GM10847 (cell line): ENCODE measurements around the gene GGA1.

ENCODE experiments used
- POLR2A ChIP-seq: IDR thresholded peaks from 2 replicates; pipeline ENCODE4 v1.6.1; 2011; ENCODE audit not compliant: insufficient read length; ENCODE audit errors: extremely low read depth

GGA1 gene

DNA sequence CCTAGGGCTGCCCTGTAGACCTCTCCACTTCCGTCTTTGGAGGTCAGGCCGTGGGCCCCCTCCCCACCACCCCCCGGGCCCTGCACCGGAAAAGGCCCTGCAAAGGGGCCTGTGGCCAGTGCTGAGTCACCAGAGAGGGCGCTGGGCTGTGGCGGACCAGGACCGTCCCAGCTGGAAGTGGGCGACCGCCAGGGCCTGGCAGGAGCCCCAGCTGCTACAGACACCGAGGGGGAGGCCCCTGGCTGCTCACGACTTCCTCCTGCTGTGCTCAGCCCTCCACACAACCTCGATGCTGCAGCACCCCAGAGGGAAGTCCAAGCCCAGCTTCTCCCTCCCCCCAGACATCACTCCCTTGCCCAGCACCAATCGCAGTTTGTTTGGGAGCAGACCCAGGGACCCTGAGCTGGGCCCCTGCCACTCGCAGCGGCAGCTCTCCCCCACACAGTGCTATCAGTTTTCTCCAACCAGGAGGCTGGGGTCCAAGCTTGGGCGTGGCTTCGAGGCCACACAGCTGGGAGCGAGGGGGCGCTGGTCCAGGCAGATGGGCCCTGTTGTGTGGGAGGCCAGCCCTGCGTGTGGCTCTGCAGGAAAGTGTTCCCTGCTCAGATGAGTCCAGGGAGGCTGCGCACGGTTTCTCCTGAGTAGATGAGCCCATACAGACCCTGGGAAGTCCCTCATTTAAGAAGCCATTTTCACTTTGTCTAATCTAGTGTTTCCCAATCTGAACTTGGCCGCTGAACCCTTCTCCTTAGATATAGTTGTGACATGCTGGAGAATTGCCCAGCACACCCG, 25.2 kb downstream of the GGA1 start:
- TF ChIP-seq POLR2A: peak; percentile 28

GRCh38 chr22:37634417-37634924, 25.8 kb downstream of the GGA1 start:
- TF ChIP-seq POLR2A: peak; percentile 2

- TF ChIP-seq POLR2A: no peak
Measured at GRCh38 chr22:37635157-37635556, 26.5 kb downstream of the GGA1 start.

GRCh38 chr22:37636186-37636948, 27.7 kb downstream of the GGA1 start:
- TF ChIP-seq POLR2A: no peak

DNA sequence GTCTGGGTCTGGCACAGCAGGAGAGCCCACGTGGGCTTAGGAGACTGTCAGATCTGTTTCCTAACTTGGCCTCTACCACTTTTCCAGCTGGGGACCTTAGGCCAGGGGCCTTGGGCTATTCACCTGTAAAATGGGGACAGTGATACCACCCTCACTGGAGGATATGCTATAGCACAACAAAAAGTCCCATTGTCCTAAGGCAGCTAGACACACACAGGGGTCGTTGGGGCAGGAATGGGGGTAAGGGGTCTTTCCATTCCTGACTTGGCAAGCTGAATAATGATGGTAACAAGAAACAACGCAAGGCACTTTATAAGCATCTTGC, 28.3 kb downstream of the GGA1 start:
- TF ChIP-seq POLR2A: no peak

DNA sequence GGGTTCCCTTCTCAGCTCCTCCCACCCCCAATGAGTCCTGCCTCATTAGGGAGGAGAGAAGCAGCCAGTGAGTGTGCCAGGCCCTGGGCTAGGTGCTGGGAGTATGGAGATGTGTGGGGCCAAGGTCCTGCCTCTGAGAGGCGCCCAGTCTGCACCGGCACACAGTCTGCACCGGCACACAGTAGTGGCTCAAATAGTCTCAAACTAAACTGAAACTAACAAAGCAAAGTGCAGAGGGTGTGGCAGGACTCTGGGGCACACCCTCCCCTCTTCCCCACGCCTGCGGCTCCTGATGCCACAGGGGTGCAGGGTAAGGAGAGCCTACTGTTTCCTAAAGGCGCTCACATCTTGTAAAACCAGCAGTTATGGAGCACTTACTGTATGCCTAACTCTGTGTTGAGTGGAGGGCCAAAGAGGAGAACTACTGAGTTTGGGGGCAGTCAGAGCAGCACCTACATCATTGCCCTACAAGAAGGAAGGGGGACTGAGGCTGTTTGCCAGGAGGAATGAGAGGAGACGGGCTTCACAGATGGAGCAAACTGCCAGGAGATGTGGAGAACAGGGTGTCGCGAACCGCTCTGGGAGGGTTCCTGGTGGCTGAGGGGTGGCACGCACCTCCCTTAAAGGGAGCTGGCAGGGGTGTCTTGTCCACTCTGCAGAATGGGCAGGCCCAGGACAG, 29.9 kb downstream of the GGA1 start:
- no peak for TF ChIP-seq POLR2A

GRCh38 chr22:37639070-37639760, 30.6 kb downstream of the GGA1 start, which contains the start of gene SH3BP1:
Gene SH3BP1 (plus strand): TSS chr22:37639669. CDS start chr22:37639788, 119 bp downstream.
- no peak for TF ChIP-seq POLR2A

DNA sequence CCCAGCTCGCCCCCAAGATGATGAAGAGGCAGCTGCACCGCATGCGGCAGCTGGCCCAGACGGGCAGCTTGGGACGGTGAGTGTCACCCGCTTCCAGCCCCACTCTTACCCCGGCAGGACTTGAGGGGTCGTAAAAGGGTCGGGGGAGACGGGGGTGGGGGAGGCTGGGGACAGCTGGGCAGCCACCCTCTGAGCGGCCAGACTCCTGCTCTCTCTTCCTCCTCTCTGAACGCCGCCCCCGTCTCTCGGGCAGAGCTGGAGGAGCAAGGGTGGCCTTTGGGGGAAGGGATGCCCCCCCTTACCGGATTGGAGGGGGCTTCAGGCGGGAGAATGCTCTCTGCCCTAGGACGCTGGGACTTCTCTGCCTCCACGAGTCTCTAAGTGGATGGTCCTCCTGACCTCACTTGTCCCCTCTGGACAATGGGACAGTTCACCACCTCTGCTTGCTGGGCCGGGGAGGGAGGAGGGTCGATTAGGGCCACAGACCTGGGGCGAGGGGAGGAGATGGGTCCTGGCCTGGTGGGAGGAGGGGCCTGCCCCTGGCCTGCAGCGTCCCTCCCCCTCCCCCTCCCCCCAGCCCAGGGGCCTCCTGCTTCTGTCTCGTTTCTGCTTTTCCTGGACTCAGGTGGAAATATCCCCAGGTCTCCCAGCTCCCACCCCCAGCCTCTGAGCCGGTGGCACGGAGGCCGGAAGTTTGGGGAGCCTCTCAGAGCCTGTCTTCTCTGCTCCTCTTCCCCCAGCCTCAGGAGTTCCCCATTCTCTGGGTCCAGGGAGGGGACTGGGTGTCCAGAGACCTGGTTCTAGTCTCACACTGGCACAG, 31.3 kb downstream of the GGA1 start:
- no peak for TF ChIP-seq POLR2A

DNA sequence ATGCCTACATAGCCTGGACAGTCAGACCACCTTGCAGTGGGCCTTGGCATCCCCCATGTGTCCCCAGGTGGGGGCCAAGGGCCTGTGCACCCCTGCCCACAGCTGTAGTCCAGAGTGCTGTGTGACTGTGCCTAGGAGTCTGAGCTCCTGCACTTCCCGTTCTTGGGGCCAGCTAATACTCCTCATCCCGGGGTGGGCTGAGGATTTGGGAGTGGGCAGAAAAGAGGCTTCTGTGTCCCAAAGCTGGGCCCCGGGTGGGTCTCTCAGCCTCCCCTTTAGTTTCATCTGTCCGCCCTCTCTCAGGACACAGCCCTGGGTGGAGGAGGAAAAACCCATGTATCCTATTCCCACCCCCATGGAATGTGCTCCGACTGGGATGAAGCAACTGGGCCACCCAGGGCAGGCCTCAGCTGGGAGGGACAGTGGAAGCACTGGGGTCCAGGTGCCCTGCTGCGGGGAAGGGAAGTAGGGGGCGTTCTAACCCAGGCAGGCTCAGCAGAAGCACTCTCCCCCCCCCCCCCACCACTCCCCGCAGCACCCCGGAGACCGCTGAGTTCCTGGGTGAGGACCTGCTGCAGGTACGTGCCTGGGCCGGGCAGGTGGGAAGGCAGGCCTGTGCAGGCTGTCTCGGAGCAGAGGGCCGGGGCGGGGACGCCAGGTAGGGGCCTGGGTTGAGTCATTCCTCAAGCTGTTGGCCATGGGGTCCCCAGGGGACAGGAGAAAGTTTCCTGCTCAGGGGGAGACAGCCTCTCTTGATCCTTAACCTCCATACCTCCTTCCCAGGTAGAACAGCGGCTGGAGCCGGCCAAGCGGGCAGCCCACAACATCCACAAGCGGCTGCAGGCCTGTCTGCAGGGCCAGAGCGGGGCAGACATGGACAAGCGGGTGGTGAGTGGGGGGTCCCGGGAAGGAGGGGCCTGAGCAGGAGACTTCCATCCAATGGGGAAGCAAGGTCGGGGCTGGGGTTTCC, 32.2 kb downstream of the GGA1 start:
- TF ChIP-seq POLR2A: no peak

- TF ChIP-seq POLR2A: no peak
Measured at GRCh38 chr22:37641561-37641949, 32.9 kb downstream of the GGA1 start.

- no peak for TF ChIP-seq POLR2A
Measured at GRCh38 chr22:37643225-37643847, 34.7 kb downstream of the GGA1 start.

DNA sequence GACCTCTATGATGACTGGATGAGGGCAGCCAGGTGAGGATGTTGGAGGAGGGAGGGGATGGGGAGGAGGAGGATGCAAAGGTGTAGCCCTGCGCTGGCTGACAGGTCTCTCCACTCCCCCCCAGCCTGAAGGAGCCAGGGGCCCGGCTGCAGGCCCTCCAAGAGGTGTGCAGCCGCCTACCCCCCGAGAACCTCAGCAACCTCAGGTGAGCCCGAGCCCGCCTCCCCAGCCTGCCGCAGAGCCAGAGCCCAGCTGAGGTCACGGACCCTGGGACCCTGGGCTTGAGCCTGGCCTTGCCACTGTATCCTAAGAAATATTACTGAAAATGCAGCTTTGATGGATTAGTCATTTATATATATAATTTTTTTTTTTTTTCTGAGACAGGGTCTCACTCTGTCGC, 38.7 kb downstream of the GGA1 start:
- no peak for TF ChIP-seq POLR2A

DNA sequence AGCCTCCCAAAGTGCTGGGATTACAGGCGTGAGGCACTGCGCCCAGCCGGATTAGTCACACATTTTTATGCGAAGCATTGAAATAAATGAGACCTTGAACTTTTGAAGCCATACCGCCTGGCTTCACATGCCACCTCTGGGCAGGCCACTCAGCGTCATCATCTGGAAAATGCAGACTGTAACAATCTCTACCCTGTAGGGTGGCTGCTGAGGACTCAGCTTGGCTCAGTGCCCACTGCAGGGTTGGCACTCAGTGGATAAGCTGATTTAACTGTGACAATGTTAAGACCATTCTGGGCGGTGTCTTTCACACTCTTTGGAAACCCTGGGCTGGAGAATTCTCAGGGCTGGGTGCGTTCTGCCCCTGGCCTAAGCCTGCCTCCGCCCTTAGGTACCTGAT, 39.3 kb downstream of the GGA1 start:
- no peak for TF ChIP-seq POLR2A
